NCI-H2107 treated with DMSO at 0.1 percent for 48 hours (cell line): ENCODE data around the gene TUBGCP3.

Source experiments
- DNase-seq: peaks from one replicate; lab custom pipeline; 2025; ENCODE audit not compliant: unreplicated experiment; lab: John Stamatoyannopoulos, UW

Gene TUBGCP3

DNA sequence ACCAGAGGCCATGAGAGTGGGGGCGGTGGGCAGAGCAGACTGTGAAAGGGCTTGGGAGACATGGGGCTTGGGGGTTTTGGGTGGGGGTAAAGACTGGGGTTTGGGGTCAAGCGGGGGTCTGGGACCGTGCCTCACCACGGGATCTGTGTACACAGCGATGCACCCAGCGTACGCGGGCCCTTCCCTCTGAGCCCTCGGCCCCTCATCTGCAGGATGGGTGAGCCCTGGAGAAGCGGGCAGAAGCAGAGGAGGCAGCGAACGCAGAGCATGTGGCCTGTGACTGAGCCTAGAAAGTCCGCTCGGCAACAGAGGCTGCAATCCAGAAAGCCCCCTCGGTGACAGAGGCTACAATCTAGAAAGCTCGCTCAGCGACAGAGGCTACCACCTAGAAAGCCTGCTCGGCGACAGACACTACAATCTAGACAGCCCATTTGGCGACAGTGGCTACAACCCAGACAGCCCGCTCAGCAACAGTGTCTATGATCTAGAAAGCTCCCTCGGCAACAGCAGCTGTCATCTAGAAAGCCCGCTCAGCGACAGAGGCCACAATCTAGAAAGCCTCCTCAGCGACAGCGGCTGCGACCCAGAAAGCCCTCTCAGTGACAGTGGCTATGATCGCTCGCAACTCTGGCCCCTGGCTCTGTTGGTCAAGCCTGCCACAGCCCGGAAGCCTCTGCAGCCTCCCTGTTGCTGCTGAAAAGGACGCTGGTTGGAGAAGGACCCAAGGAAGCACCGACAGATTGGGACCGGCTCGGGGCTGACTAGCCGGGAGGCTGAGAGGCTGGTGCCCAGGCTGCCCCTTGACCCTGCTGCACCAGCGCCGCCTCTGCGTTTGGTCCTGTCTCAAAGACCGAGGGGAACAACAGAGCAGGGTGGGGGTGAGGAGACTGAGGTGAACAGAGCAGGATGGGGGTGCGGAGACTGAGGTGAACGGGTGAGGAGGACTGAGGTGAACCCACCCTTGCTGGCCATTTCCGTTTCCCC, 143.2 kb downstream of the TUBGCP3 start:
- no peak for DNase-seq

DNA sequence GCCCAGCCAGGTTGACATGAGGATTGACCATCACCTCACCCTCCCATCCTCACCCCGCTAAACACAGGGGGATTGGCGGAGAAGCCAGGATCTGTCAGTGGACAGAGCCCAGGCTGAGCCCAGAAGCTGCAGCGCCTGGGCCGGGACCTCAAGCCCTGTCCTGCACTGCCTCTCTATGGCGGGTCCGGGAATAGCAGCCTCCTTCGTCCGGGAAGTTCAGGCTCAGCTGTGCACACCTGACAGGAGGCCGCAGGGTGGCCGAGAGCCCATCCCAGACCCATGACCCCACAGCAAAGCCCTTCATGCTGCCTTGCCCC, 144.0 kb downstream of the TUBGCP3 start:
- DNase-seq = peak; percentile 44

DNA sequence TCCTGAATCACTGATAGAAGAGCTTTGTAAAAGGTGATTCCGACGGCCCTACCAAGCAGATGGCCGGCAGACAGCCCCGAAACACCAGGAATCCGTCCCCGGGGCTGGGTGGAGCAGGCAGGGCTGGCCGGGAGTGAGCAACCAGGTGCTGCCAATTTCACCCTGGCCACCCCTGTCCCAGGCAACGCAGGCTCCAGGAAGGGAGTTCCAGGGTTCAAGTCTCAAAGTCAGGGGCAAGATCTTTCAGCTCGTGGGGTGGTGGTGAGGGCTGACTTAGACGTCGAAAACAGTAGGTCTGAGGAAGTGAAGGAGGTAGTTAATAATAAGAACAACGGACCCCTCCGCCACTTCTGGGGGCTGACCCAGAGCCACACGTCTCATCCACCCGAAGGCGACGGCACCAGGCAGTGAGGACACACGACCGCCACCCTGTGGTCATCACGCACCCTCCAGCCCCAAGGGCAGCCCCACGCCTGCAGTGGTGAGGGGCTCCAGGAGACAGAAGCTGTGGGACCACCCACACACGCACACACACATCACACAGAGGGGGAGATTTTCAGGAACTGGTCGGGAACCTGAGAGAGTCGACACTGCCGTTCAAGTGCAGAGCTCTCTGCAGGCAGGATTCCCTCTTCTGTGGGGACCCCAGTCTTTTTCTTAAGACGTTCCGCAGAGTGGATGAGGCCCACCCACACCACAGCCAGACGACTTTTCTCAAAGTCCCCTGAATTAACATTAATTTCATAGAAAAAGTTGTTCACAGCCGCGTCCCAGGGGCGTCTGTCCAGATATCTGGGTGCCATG, 144.6 kb downstream of the TUBGCP3 start:
- DNase-seq = no peak

DNA sequence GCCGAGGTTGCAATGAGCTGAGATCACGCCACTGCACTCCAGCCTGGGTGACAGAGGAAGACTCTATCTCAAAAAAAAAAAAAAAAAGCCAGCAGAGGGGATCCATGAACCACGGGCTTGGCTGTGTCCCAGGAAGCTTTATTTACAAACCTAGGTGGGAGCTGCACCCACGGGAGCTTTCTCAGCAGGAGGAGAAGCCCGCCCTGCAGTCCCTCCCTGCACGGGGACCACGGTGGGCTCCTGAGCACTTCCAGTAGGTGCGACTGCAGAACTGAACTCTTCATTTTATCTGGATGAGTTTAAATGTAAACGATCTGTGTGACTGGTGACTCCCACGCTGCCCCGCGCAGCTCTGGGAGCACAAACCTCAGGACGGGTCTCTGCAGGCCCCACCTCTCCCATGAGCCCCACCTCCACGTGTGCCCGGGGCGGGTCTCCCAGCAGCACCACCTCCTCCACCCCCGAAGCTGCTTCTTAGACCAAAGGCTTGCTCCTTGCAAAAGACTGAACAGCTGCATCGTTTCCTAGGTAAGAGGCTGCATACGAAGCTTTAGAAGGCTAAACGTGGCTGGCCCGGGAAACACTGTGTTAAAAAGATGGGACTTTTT, 145.4 kb downstream of the TUBGCP3 start:
- DNase-seq = peak; percentile 21

DNA sequence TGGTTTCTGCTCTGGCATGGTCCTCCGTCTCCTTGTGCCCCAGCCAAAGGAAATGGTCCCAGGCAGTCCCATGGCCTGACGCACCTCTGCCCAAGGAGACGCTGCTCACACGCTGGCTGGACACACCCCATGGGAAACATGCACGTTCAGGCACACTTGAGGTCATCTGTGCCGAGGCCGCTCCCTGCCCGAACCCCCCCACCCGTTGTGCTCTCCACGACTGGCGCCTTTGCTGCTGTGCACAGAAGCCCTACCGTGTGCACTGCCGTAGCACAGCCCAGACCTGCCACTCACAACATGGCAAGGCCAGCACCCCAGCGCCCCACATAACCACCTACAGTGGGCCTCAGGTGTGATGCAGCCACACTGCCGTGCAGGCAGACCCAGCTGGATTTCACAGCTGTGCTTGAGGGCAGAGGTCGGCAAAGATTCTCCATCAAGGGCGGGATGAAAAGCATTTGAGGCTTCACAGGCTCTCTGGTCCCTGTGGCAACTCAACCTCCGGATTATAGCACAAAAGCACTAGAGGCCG, 146.1 kb downstream of the TUBGCP3 start:
- no peak for DNase-seq

DNA sequence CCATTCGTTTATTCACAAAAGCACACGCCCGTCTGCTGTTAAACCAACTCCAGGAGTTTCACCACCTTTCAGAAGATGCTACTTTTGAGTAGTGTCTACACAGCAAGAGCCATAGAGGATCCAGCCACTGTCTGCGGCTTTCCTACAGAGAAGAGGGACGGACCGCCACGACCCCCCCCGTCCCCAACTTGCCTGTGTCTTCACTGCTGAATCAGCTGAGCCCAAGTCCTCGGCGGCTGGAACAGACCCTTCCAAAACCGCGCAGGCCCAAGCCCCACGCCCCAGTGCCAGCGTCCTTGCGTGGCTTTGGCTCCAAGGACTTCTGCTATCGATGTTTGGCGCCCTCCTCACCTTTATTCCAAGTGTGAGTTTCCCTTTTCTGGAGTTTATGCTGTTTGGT, 146.7 kb downstream of the TUBGCP3 start:
- DNase-seq = no peak

DNA sequence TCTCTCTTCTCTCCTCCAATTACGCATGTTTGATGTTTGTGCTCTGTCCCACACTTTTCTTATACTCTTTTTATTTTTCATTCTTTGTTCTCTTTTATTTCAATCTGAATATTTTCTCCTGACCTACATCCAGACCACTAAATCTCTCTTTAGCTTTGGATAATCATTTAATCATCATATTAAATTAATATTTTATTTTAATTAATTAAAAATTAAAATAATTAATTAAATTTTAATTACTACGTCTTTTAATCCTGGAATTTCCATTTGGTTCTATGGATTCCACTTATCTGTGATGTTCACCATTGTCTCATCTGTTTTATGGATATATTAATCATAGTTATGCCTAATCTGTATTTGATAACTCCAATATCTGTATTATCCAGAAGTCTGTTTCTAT, 149.4 kb downstream of the TUBGCP3 start:
- no peak for DNase-seq

DNA sequence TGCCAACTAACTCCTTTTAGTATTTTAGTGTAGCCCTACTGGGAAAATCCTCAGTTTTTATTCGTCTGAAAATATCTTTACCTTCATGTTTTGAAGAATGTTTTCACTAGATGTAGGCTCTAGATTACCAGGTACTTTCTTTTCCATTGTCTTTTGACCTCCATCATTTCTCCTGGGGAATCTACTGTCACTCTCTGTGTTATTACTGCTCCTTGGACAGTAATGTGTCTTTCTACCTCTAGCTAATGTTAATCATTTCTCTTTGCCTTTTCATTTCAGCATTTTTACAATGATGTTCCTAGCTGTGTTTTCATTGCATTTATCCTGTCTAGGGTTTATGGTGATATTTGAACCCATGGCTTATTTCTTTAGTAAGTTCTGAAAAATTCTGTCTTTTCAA, 149.9 kb downstream of the TUBGCP3 start:
- no peak for DNase-seq

DNA sequence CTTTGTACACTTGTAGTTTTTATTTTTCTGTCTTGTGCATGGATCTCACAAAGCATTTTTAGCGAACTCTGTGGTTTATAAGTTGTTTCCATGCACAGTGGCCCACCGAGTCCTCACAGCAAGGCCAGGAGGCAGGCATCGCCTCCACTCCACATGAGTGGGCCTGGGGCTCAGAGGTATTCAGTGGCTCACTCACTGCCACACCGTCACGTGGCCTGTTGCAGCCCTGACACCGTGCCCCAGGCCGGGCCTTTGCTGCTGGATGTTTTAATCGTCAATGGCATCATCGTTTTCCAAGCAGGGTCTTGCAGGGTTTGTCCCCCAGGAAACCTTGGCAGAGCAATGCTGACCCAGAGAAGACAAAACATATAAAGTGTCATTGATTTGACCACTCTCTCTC, 152.0 kb downstream of the TUBGCP3 start:
- DNase-seq = no peak
